Measurements from ENCODE around the gene AK5. TPM values are rescaled to one million over a fixed set of nuclear protein-coding genes. Genes with fewer than 3 reads are reported as not detected.

AK5 gene
- total and polyA plus RNA-seq, 8 donors: 0.11 to 0.87 (median 0.28) TPM; not detected in 1

GRCh38 chr1:77375541-77375940 lies 93.7 kb downstream of the AK5 start:
- Histone ChIP-seq H3K4me3 (no peak overlapping the region), H3K36me3 (no peaks in the 10 kb centered on the region), H3K27me3 (no peaks in the 10 kb centered on the region), H3K27ac (no peak overlapping the region), H3K9me3 (no peaks in the 10 kb centered on the region), H3K4me1 (no peaks in the 10 kb centered on the region)
- no peak for FAIRE-seq
- no peak for TF ChIP-seq CTCF (IDR thresholded peaks at IDR 0.05)
- intact Hi-C loops (cut with DNase I): no loop called here
- no peak for DNase-seq
- ATAC-seq: no peak
- WGBS, 2 donors: 53 to 56% methylated on average over 2 of the region's 2 CpGs

GRCh38 chr1:77375990-77376389 lies 94.2 kb downstream of the AK5 start:
- no peak for FAIRE-seq
- 52 to 56% methylated on average over 4 of the region's 4 CpGs for WGBS, 2 donors
- intact Hi-C loops (cut with DNase I): no loop called here
- Histone ChIP-seq H3K4me1 (no peaks in the 10 kb centered on the region), H3K9me3 (no peaks in the 10 kb centered on the region), H3K36me3 (no peaks in the 10 kb centered on the region), H3K27me3 (no peaks in the 10 kb centered on the region), H3K4me3 (no peak overlapping the region), H3K27ac (no peak overlapping the region)
- no peak for ATAC-seq
- DNase-seq: no peak
- TF ChIP-seq CTCF (IDR thresholded peaks at IDR 0.05): no peak

- intact Hi-C loops (cut with DNase I): no loop called here
- DNase-seq (no peak), FAIRE-seq (no peak), ATAC-seq (no peak)
- Histone ChIP-seq H3K36me3 (no peaks in the 10 kb centered on the region), H3K4me1 (no peaks in the 10 kb centered on the region), H3K27ac (no peak overlapping the region), H3K9me3 (no peaks in the 10 kb centered on the region), H3K4me3 (no peak overlapping the region), H3K27me3 (no peaks in the 10 kb centered on the region)
- 47 to 51% methylated on average over 6 of the region's 6 CpGs for WGBS, 2 donors
- no peak for TF ChIP-seq CTCF (IDR thresholded peaks at IDR 0.05)
These were observed 97.1 kb downstream of the AK5 start for GRCh38 chr1:77378723-77379535.

- Histone ChIP-seq H3K27ac (no peak overlapping the region), H3K36me3 (no peaks in the 10 kb centered on the region), H3K4me3 (no peak overlapping the region), H3K4me1 (no peaks in the 10 kb centered on the region), H3K9me3 (no peaks in the 10 kb centered on the region), H3K27me3 (no peaks in the 10 kb centered on the region)
- intact Hi-C loops (cut with DNase I): no loop called here
- FAIRE-seq (no peak), ATAC-seq (no peak), DNase-seq (no peak)
- 69 to 84% methylated on average over 3 of the region's 3 CpGs for WGBS, 2 donors
- TF ChIP-seq CTCF (IDR thresholded peaks at IDR 0.05): no peak
These were observed 100.5 kb downstream of the AK5 start for GRCh38 chr1:77382366-77382765.

GRCh38 chr1:77383236-77383635 lies 101.4 kb downstream of the AK5 start:
- no peak for TF ChIP-seq CTCF (IDR thresholded peaks at IDR 0.05)
- Histone ChIP-seq H3K4me1 (no peaks in the 10 kb centered on the region), H3K27me3 (no peaks in the 10 kb centered on the region), H3K27ac (no peak overlapping the region), H3K4me3 (no peak overlapping the region), H3K36me3 (no peaks in the 10 kb centered on the region), H3K9me3 (no peaks in the 10 kb centered on the region)
- DNase-seq: no peak
- intact Hi-C loops (cut with DNase I): no loop called here
- no peak for FAIRE-seq
- ATAC-seq: no peak
- 67 to 83% methylated on average over 1 of the region's 1 CpG for WGBS, 2 donors

Measured in pancreas (tissue), 10 donors.